GM10847 (cell line): ENCODE data around the gene SFXN3.

Experiments used
- POLR2A ChIP-seq: IDR thresholded peaks from 2 replicates; pipeline ENCODE4 v1.6.1; 2011; ENCODE audit not compliant: insufficient read length; ENCODE audit errors: extremely low read depth

SFXN3 gene

GRCh38 chr10:101007915-101008822 lies 22.9 kb upstream of the SFXN3 start:
- TF ChIP-seq POLR2A = no peak

GRCh38 chr10:101008823-101009423 lies 22.1 kb upstream of the SFXN3 start:
- TF ChIP-seq POLR2A = no peak

GRCh38 chr10:101010329-101010728 lies 20.7 kb upstream of the SFXN3 start:
- no peak for TF ChIP-seq POLR2A

GRCh38 chr10:101011517-101012423 lies 19.3 kb upstream of the SFXN3 start:
- no peak for TF ChIP-seq POLR2A

GRCh38 chr10:101012525-101013364 lies 18.3 kb upstream of the SFXN3 start:
- TF ChIP-seq POLR2A = no peak

GRCh38 chr10:101013365-101013825 lies 17.6 kb upstream of the SFXN3 start:
- no peak for TF ChIP-seq POLR2A

- no peak for TF ChIP-seq POLR2A
These were observed 16.7 kb upstream of the SFXN3 start for GRCh38 chr10:101014230-101014884.

GRCh38 chr10:101014966-101015581 lies 16.0 kb upstream of the SFXN3 start:
- no peak for TF ChIP-seq POLR2A

GRCh38 chr10:101015582-101015973 lies 15.5 kb upstream of the SFXN3 start:
- TF ChIP-seq POLR2A = no peak

- TF ChIP-seq POLR2A = no peak
These were observed 14.2 kb upstream of the SFXN3 start for GRCh38 chr10:101016814-101017213.

GRCh38 chr10:101018118-101018599 lies 12.9 kb upstream of the SFXN3 start:
- TF ChIP-seq POLR2A = no peak

GRCh38 chr10:101018600-101019439 lies 12.2 kb upstream of the SFXN3 start:
- no peak for TF ChIP-seq POLR2A

- no peak for TF ChIP-seq POLR2A
These were observed 11.7 kb upstream of the SFXN3 start for GRCh38 chr10:101019440-101019703.
